PC-9 (cell line): Measurements from ENCODE around the gene USH1C.

Experiments used
- EZH2 ChIP-seq: fragments of 200-600 bp; sonication (generic); IDR thresholded peaks from 2 replicates; pipeline ENCODE4 v1.8.0; 2017; ENCODE audit warnings: antibody characterized with exemption, low read depth
- TF ChIP-seq, protein P1 (sequence below): fragments of 200-600 bp; sonication (generic); conservative IDR thresholded peaks from 2 replicates; pipeline ENCODE4 v1.6.1; 2017; ENCODE audit warnings: mixed run types, antibody characterized with exemption, mild to moderate bottlenecking, moderate library complexity

DNA sequence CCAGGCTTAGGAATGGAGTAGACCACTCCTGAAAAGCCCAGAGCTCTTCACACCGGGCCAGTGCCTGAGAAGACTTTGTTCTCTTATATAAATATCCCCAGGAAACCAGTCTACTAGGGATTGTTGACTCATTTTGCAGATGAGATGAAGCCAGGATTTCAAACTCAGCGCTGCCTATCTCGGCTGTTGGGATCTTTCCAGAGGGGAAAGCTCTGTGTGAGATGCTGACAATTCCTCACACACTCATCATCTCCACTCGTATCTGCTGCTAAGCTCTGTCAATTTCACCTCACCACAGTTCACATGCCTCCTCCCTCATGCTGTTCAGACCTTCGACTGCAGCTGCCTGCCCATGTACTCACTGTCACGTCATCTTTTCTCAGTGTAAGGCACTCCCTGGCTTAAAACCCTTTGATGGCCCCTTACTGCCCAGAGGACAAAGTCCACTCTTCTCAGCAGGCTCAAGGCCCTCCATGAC is 12.5 kb downstream of the USH1C start:
- no peak for TF ChIP-seq EZH2
- TF ChIP-seq, protein P1, sequence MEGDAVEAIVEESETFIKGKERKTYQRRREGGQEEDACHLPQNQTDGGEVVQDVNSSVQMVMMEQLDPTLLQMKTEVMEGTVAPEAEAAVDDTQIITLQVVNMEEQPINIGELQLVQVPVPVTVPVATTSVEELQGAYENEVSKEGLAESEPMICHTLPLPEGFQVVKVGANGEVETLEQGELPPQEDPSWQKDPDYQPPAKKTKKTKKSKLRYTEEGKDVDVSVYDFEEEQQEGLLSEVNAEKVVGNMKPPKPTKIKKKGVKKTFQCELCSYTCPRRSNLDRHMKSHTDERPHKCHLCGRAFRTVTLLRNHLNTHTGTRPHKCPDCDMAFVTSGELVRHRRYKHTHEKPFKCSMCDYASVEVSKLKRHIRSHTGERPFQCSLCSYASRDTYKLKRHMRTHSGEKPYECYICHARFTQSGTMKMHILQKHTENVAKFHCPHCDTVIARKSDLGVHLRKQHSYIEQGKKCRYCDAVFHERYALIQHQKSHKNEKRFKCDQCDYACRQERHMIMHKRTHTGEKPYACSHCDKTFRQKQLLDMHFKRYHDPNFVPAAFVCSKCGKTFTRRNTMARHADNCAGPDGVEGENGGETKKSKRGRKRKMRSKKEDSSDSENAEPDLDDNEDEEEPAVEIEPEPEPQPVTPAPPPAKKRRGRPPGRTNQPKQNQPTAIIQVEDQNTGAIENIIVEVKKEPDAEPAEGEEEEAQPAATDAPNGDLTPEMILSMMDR, result no peak
